HG03521 (cell line): ENCODE measurements around the gene S100A8.
"Not testable (repeated sequence)": the region's sequence is repeated elsewhere in the genome, so short reads cannot be mapped to it uniquely, and the experiment has no call there.

Experiments used
- ATAC-seq: cut with Tn5 transposase; IDR thresholded peaks from one replicate; pipeline ENCODE4 v1.9.1; 2021; ENCODE audit warnings: mild to moderate bottlenecking, moderate library complexity; ENCODE audit not compliant: unreplicated experiment

Gene S100A8

GRCh38 chr1:153349363-153350320 is 41.2 kb downstream of the S100A8 start:
- no peak for ATAC-seq

GRCh38 chr1:153348511-153349362 is 42.1 kb downstream of the S100A8 start, which contains the start of gene PGLYRP4:
Gene PGLYRP4, minus strand, starts transcription at chr1:153348841. Its CDS starts 909 bp downstream, at chr1:153347932.
- no peak for ATAC-seq

- no peak for ATAC-seq
Measured at GRCh38 chr1:153347856-153348255, 43.0 kb downstream of the S100A8 start.

- ATAC-seq, result not testable (repeated sequence)
Measured at GRCh38 chr1:153347049-153347448, 43.8 kb downstream of the S100A8 start.

GRCh38 chr1:153346077-153346723 is 44.7 kb downstream of the S100A8 start:
- ATAC-seq, result no peak

GRCh38 chr1:153345187-153346076 is 45.4 kb downstream of the S100A8 start:
- ATAC-seq, result no peak

GRCh38 chr1:153344718-153345025 is 46.2 kb downstream of the S100A8 start:
- no peak for ATAC-seq

- ATAC-seq, result no peak
Measured at GRCh38 chr1:153343811-153344717, 46.8 kb downstream of the S100A8 start.

GRCh38 chr1:153343040-153343681 is 47.7 kb downstream of the S100A8 start:
- ATAC-seq, result no peak

GRCh38 chr1:153342178-153342577 is 48.7 kb downstream of the S100A8 start:
- ATAC-seq, result no peak

- no peak for ATAC-seq
Measured at GRCh38 chr1:153341431-153341934, 49.4 kb downstream of the S100A8 start.

- no peak for ATAC-seq
Measured at GRCh38 chr1:153340356-153340755, 50.5 kb downstream of the S100A8 start.
